Testis (tissue), 2 donors: ENCODE measurements around the gene NAP1L1.

Experiments used
- POLR2A ChIP-seq: fragments of 450-650 bp; IDR thresholded peaks from one replicate; pipeline ENCODE4 v1.6.1; 2017; ENCODE audit warnings: antibody characterized with exemption, mild to moderate bottlenecking, moderate library complexity
- TF ChIP-seq, protein P1 (sequence below), 3 experiments: fragments of 450-650 bp in 2 of 3; fragments of 200-600 bp in 1 of 3; sonication (generic) in 1 of 3; IDR thresholded peaks; one replicate each; pipeline ENCODE4 v1.5.1; 2016 to 2019; ENCODE audit warnings: antibody characterized with exemption in 3 of 3, mild to moderate bottlenecking in 2 of 3, moderate library complexity in 1 of 3

DNA sequence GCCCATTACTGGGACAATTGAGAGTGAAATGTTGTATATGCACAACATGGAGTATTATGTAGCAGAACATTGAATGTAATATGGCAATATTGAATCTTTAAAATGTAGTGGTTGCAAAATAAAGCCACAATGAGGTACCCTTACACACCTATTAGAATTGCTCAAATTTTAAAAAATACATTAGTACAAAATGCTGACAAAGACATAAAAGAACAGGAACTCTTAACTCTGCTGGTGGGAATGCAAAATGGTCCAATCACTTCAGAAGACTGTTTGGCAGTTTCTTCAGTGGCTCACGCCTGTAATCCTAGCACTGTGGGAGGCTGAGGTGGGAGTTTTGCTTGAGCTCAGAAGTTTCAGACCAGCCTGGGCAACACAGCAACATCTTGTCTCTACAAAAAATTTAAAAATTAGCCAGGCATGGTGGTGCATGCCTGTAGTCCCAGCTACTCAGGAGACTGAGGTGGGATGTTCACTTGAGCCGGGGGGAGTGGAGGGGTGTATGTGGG lies 6.8 kb upstream of the NAP1L1 start:
- no peak for TF ChIP-seq POLR2A
- TF ChIP-seq, protein P1, sequence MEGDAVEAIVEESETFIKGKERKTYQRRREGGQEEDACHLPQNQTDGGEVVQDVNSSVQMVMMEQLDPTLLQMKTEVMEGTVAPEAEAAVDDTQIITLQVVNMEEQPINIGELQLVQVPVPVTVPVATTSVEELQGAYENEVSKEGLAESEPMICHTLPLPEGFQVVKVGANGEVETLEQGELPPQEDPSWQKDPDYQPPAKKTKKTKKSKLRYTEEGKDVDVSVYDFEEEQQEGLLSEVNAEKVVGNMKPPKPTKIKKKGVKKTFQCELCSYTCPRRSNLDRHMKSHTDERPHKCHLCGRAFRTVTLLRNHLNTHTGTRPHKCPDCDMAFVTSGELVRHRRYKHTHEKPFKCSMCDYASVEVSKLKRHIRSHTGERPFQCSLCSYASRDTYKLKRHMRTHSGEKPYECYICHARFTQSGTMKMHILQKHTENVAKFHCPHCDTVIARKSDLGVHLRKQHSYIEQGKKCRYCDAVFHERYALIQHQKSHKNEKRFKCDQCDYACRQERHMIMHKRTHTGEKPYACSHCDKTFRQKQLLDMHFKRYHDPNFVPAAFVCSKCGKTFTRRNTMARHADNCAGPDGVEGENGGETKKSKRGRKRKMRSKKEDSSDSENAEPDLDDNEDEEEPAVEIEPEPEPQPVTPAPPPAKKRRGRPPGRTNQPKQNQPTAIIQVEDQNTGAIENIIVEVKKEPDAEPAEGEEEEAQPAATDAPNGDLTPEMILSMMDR (IDR thresholded peaks at IDR 0.05): no peak
